Kidney (tissue), 14 donors: ENCODE results near the gene PALM. TPM values are rescaled to one million over a fixed set of nuclear protein-coding genes. Genes with fewer than 3 reads are reported as not detected.
"Not testable (repeated sequence)": the region's sequence is repeated elsewhere in the genome, so short reads cannot be mapped to it uniquely, and the experiment has no call there.

Experiments
- DNase-seq, 5 donors: peaks; one replicate each; pipeline ENCODE4 v3.0.0-alpha.2; 2013 to 2020
- FAIRE-seq: peaks from 2 replicates; lab custom pipeline; 2012; peaks lifted over from hg19 to GRCh38; lab: Jason Lieb, UNC
- H3K27ac ChIP-seq, 2 donors: one replicate each; pipeline ENCODE4 v1.7.0; 2013; ENCODE audit warnings: low read depth in 2 of 2, low read length in 2 of 2, inconsistent platforms in 1 of 2
- H3K27me3 ChIP-seq: one replicate; pipeline ENCODE4 v1.7.1; 2013; ENCODE audit warnings: low read length, inconsistent platforms; ENCODE audit not compliant: control insufficient read depth, insufficient read depth
- H3K36me3 ChIP-seq, 3 donors: one replicate each; pipeline versions ENCODE4 v1.7.0 to v1.7.1; 2013; ENCODE audit warnings: low read length in 3 of 3, control low read depth in 1 of 3, inconsistent platforms in 1 of 3; ENCODE audit not compliant: insufficient read depth in 3 of 3, control insufficient read depth in 2 of 3
- H3K4me1 ChIP-seq, 3 donors: one replicate each; pipeline versions ENCODE4 v1.7.0 to v1.7.1; 2013; ENCODE audit warnings: low read length in 3 of 3, inconsistent platforms in 1 of 3, low read depth in 1 of 3; ENCODE audit not compliant: control insufficient read depth in 2 of 3, insufficient read depth in 2 of 3
- H3K4me3 ChIP-seq, 3 donors: one replicate each; pipeline versions ENCODE4 v1.7.0 to v1.8.1; 2013; ENCODE audit warnings: low read length in 3 of 3, control low read depth in 1 of 3, inconsistent platforms in 1 of 3
- H3K9ac ChIP-seq, 3 donors: one replicate each; pipeline versions ENCODE4 v1.7.0 to v1.7.1; 2013; ENCODE audit warnings: low read length in 3 of 3, control low read depth in 1 of 3, inconsistent platforms in 1 of 3
- H3K9me3 ChIP-seq, 3 donors: one replicate each; pipeline versions ENCODE4 v1.7.0 to v1.7.1; 2013; ENCODE audit warnings: low read length in 3 of 3, control low read depth in 1 of 3, inconsistent platforms in 1 of 3; ENCODE audit not compliant: control insufficient read depth in 2 of 3, insufficient read depth in 1 of 3
- CTCF ChIP-seq: IDR thresholded peaks from 3 replicates; pipeline ENCODE4 v1.5.1; 2012; ENCODE audit warnings: mild to moderate bottlenecking, moderate library complexity, borderline replicate concordance; ENCODE audit not compliant: insufficient read depth; ENCODE audit errors: extremely low read depth
- intact Hi-C: fragments of 100-400 bp; cut with DNase I; formaldehyde crosslinking; loops from one replicate; pipeline ENCODE4 v1.11.1; 2022
- polyA plus RNA-seq: library from polyadenylated mRNA; stranded (reverse); fragments of 350-450 nt; fragmentation: Illumina TruSeq; extraction: RNeasy Lipid Tissue Mini Kit (QIAGEN cat#74804); gene quantifications from one replicate; pipeline ENCODE4 v1.2.3, GENCODE V29; 2014; ENCODE audit warnings: low read depth, low replicate concordance; ENCODE audit not compliant: insufficient read depth
- total RNA-seq: library from RNA; stranded (reverse); fragmentation: NEBNext Ultra II Directional; extraction: Animal tissue kit (Norgen Biotek cat#: 25700); gene quantifications from one replicate; pipeline ENCODE4 v1.2.1, GENCODE V29; 2021
- donor health status: control.
- donor health status: control.
- donor health status: control.
- donor health status: control.
- donor health status: control.
- donor health status: DM: yes; HTN: yes; CAD: no.
- donor health status: Normal renal cell carcinoma (clear cell type).

Gene PALM
- total and polyA plus RNA-seq, 2 donors from 2014 or later = 49.4 to 92.3 TPM

- H3K9ac ChIP-seq = no peak overlapping the region
- DNase-seq (no peak), FAIRE-seq (no peak)
- no peaks in the 10 kb centered on the region for H3K27me3 ChIP-seq
- no peak for TF ChIP-seq CTCF
- H3K4me3 ChIP-seq = no peak overlapping the region
- intact Hi-C loops = no loop called here
- no peaks in the 10 kb centered on the region for H3K36me3 ChIP-seq
- H3K27ac ChIP-seq = peak overlapping the region in 1 of 2 donors; percentile 22
- H3K4me1 ChIP-seq = peaks cover 0 to 11% (median 0%) of the 10 kb centered on the region in 3 donors
- H3K9me3 ChIP-seq = no peaks in the 10 kb centered on the region
Measured at GRCh38 chr19:738509-739128, 29.9 kb downstream of the PALM start.

- no peaks in the 10 kb centered on the region for H3K36me3 ChIP-seq
- FAIRE-seq = no peak
- no peaks in the 10 kb centered on the region for H3K9me3 ChIP-seq
- H3K4me1 ChIP-seq = peaks cover 0 to 8% (median 0%) of the 10 kb centered on the region in 3 donors
- no peak overlapping the region for H3K9ac ChIP-seq
- no peak overlapping the region for H3K4me3 ChIP-seq
- no peaks in the 10 kb centered on the region for H3K27me3 ChIP-seq
- H3K27ac ChIP-seq = no peak overlapping the region
- no peak for DNase-seq
- no peak for TF ChIP-seq CTCF
- intact Hi-C loops = no loop called here
Measured at GRCh38 chr19:739998-740715, 31.4 kb downstream of the PALM start.

GRCh38 chr19:740816-741505, 32.2 kb downstream of the PALM start:
- H3K36me3 ChIP-seq, H3K9ac ChIP-seq, H3K9me3 ChIP-seq, H3K27ac ChIP-seq, H3K4me1 ChIP-seq, FAIRE-seq, H3K27me3 ChIP-seq, DNase-seq, intact Hi-C loops, H3K4me3 ChIP-seq: not testable (repeated sequence)
